PC-9 (cell line): ENCODE measurements around the gene CREBL2.

ENCODE experiments used
- CTCF ChIP-seq: fragments of 200-600 bp; sonication (generic); conservative IDR thresholded peaks from 2 replicates; pipeline ENCODE4 v1.6.1; 2017; ENCODE audit warnings: mixed run types, antibody characterized with exemption, mild to moderate bottlenecking, moderate library complexity
- EZH2 ChIP-seq: fragments of 200-600 bp; sonication (generic); IDR thresholded peaks from 2 replicates; pipeline ENCODE4 v1.8.0; 2017; ENCODE audit warnings: antibody characterized with exemption, low read depth

- TF ChIP-seq CTCF (no peak), EZH2 (no peak)
These were observed 2.0 kb upstream of the CREBL2 start for GRCh38 chr12:12609692-12610091.
